Right lobe of liver (tissue), 6 donors: Measurements from ENCODE around the gene COL6A5. TPM values are rescaled to one million over a fixed set of nuclear protein-coding genes. Genes with fewer than 3 reads are reported as not detected.

Experiments
- ATAC-seq, 4 donors: fragments of 200-7000 bp; cut with Tn5 transposase; one replicate each; pipeline ENCODE4 v1.9.1; 2020; ENCODE audit warnings: mild to moderate bottlenecking in 4 of 4, moderate library complexity in 4 of 4
- DNase-seq, 3 donors: peaks; one replicate each; pipeline ENCODE4 v3.0.0-alpha.2; 2020
- H3K27ac ChIP-seq, 3 donors: fragments of 200-600 bp; one replicate each; pipeline ENCODE4 v1.8.0; 2022
- H3K27me3 ChIP-seq, 2 donors: fragments of 200-600 bp; one replicate each; pipeline ENCODE4 v1.8.0; 2022
- H3K36me3 ChIP-seq, 4 donors: fragments of 200-600 bp; sonication (generic) in 1 of 4; one replicate each; pipeline versions ENCODE4 v1.5.1 to v1.8.0; 2017 to 2022; ENCODE audit warnings: control low read depth in 1 of 4
- H3K4me1 ChIP-seq, 4 donors: fragments of 200-600 bp; sonication (generic) in 1 of 4; one replicate each; pipeline versions ENCODE4 v1.5.1 to v1.8.0; 2017 to 2022; ENCODE audit warnings: control low read depth in 1 of 4
- H3K4me3 ChIP-seq, 3 donors: fragments of 200-600 bp; one replicate each; pipeline ENCODE4 v1.8.0; 2022
- H3K9me3 ChIP-seq, 4 donors: fragments of 200-600 bp; sonication (generic) in 1 of 4; one replicate each; pipeline versions ENCODE4 v1.5.1 to v1.8.0; 2017 to 2022; ENCODE audit warnings: control low read depth in 1 of 4
- POLR2A ChIP-seq: fragments of 450-650 bp; IDR thresholded peaks from one replicate; pipeline ENCODE4 v1.6.1; 2017; ENCODE audit warnings: antibody characterized with exemption, mild to moderate bottlenecking
- WGBS: methylation state at CpG from one replicate; pipeline ENCODE4 v1.1.6; 2018; ENCODE audit warnings: low coverage, low lambda C conversion rate; ENCODE audit not compliant: insufficient coverage; ENCODE audit errors: missing lambda C conversion rate; 5-methylcytosine and 5-hydroxymethylcytosine counted together
- intact Hi-C, 2 donors: fragments of 100-400 bp; cut with DNase I; formaldehyde crosslinking; loops; one replicate each; pipeline versions ENCODE4 v1.11.2 to v1.14.1; 2022
- total RNA-seq, 6 experiments: library from RNA; depleted of rRNA in 2 of 6; stranded (reverse); fragments of >200 nt in 2 of 6; fragmentation: NEBNext Ultra II Directional in 3 of 6; extraction: Animal tissue kit (Norgen Biotek cat#: 25700) in 3 of 6; gene quantifications; one replicate each; pipeline versions ENCODE4 v1.1.0 to v1.2.4, GENCODE V29; 2016 to 2023
- TF ChIP-seq, protein P1 (sequence below), 4 donors: fragments of 200-600 bp in 3 of 4; fragments of 450-650 bp in 1 of 4; IDR thresholded peaks; one replicate each; pipeline versions ENCODE4 v1.5.1 to v1.8.0; 2016 to 2022; ENCODE audit warnings: antibody characterized with exemption in 4 of 4, mild to moderate bottlenecking in 2 of 4
- donor health status: DM: no; HTN: yes; CAD: no.
- donor health status: DM: no; HTN: no; CAD: no.
- donor health status: DM: no; HTN: no; CAD: no.
- donor health status: DM: no; HTN: yes; CAD: no.
- donor health status: DM: no; HTN: yes; CAD: no.

Gene COL6A5
- total RNA-seq, 6 experiments from 2014 or later, result not detected

- no peak for TF ChIP-seq POLR2A
- TF ChIP-seq, protein P1, sequence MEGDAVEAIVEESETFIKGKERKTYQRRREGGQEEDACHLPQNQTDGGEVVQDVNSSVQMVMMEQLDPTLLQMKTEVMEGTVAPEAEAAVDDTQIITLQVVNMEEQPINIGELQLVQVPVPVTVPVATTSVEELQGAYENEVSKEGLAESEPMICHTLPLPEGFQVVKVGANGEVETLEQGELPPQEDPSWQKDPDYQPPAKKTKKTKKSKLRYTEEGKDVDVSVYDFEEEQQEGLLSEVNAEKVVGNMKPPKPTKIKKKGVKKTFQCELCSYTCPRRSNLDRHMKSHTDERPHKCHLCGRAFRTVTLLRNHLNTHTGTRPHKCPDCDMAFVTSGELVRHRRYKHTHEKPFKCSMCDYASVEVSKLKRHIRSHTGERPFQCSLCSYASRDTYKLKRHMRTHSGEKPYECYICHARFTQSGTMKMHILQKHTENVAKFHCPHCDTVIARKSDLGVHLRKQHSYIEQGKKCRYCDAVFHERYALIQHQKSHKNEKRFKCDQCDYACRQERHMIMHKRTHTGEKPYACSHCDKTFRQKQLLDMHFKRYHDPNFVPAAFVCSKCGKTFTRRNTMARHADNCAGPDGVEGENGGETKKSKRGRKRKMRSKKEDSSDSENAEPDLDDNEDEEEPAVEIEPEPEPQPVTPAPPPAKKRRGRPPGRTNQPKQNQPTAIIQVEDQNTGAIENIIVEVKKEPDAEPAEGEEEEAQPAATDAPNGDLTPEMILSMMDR (IDR thresholded peaks at IDR 0.05), result no peak
- intact Hi-C loops, result no loop called here
- H3K4me3 ChIP-seq, result no peak overlapping the region
- no peak for ATAC-seq
- no peak for DNase-seq
- H3K36me3 ChIP-seq, result no peaks in the 10 kb centered on the region
- H3K9me3 ChIP-seq, result no peaks in the 10 kb centered on the region
- H3K4me1 ChIP-seq, result no peaks in the 10 kb centered on the region
- no peak overlapping the region for H3K27ac ChIP-seq
- 85% methylated on average over 1 of the region's 1 CpG for WGBS
- no peaks in the 10 kb centered on the region for H3K27me3 ChIP-seq
These were observed 144.8 kb downstream of the COL6A5 start for GRCh38 chr3:130490241-130490640.

DNA sequence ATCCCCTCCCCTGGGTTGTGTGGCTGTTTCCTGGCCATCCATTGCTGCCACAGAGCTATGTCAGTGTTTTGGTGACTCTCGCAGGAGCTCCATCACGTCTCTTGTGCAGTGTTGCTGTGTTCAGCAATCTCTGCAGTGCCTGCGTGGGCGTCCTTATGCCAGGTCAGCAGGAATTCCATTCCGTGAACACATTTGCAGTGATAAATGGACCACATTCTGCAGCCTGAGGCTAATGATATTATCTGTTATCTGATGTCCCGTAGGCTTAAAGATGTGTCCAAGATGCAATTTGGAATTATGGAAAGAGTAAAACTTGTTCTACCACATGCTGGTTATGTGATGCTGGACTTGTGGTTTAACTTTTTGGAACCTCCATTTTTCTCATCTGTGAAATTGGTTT, 146.0 kb downstream of the COL6A5 start:
- no peak for ATAC-seq
- DNase-seq, result no peak
- Histone ChIP-seq H3K36me3 (no peaks in the 10 kb centered on the region), H3K27ac (no peak overlapping the region), H3K9me3 (no peaks in the 10 kb centered on the region), H3K27me3 (no peaks in the 10 kb centered on the region), H3K4me3 (no peak overlapping the region), H3K4me1 (no peaks in the 10 kb centered on the region)
- 46% methylated on average over 5 of the region's 6 CpGs for WGBS
- TF ChIP-seq POLR2A, result no peak
- TF ChIP-seq, protein P1 (IDR thresholded peaks at IDR 0.05), result no peak
- intact Hi-C loops, result no loop called here

GRCh38 chr3:130504701-130505100, 159.2 kb downstream of the COL6A5 start:
- ATAC-seq (no peak), DNase-seq (no peak)
- Histone ChIP-seq H3K4me1 (no peaks in the 10 kb centered on the region), H3K36me3 (no peaks in the 10 kb centered on the region), H3K4me3 (no peak overlapping the region), H3K9me3 (no peaks in the 10 kb centered on the region), H3K27me3 (no peaks in the 10 kb centered on the region), H3K27ac (no peak overlapping the region)
- intact Hi-C loops, result no loop called here
- 58% methylated on average over 2 of the region's 2 CpGs for WGBS
- no peak for TF ChIP-seq POLR2A
- TF ChIP-seq, protein P1 (IDR thresholded peaks at IDR 0.05), result no peak

GRCh38 chr3:130506031-130506430, 160.6 kb downstream of the COL6A5 start:
- TF ChIP-seq POLR2A, result no peak
- TF ChIP-seq, protein P1 (IDR thresholded peaks at IDR 0.05), result no peak
- WGBS, result 46% methylated on average over 3 of the region's 3 CpGs
- Histone ChIP-seq H3K4me1 (no peaks in the 10 kb centered on the region), H3K9me3 (no peaks in the 10 kb centered on the region), H3K27me3 (no peaks in the 10 kb centered on the region), H3K27ac (no peak overlapping the region), H3K36me3 (no peaks in the 10 kb centered on the region), H3K4me3 (no peak overlapping the region)
- intact Hi-C loops, result no loop called here
- no peak for DNase-seq
- ATAC-seq, result no peak

GRCh38 chr3:130507746-130508145, 162.3 kb downstream of the COL6A5 start:
- H3K9me3 ChIP-seq, result no peaks in the 10 kb centered on the region
- H3K4me1 ChIP-seq, result no peaks in the 10 kb centered on the region
- no peak overlapping the region for H3K27ac ChIP-seq
- DNase-seq (no peak), ATAC-seq (no peak)
- intact Hi-C loops, result no loop called here
- no peak for TF ChIP-seq POLR2A
- TF ChIP-seq, protein P1 (IDR thresholded peaks at IDR 0.05), result no peak
- no peaks in the 10 kb centered on the region for H3K27me3 ChIP-seq
- H3K36me3 ChIP-seq, result no peaks in the 10 kb centered on the region
- H3K4me3 ChIP-seq, result no peak overlapping the region
- 57% methylated on average over 2 of the region's 2 CpGs for WGBS
